PFSK-1 (cell line): ENCODE results near the gene IGF1R.

Experiments
- FOXP2 ChIP-seq: optimal IDR thresholded peaks from 2 replicates; pipeline ENCODE3; 2011; ENCODE audit warnings: borderline replicate concordance, control low read depth, inconsistent platforms; ENCODE audit not compliant: insufficient read depth; ENCODE audit errors: extremely low read length, extremely low read depth
- POLR2AphosphoS5 ChIP-seq: IDR thresholded peaks from 2 replicates; pipeline ENCODE4 v1.6.1; 2012; ENCODE audit warnings: low read depth, mild to moderate bottlenecking, control low read depth, low read length, moderate library complexity
- REST ChIP-seq, 2 experiments: IDR thresholded peaks; 2 replicates each; pipeline versions ENCODE4 v1.6.1 to v1.8.0; 2011 to 2012; ENCODE audit warnings: low read depth in 2 of 2, low read length in 2 of 2, control low read depth in 1 of 2, inconsistent platforms in 1 of 2, mild to moderate bottlenecking in 1 of 2, moderate library complexity in 1 of 2; ENCODE audit not compliant: insufficient read depth in 1 of 2
- SIN3A ChIP-seq: IDR thresholded peaks from 2 replicates; pipeline ENCODE4 v1.6.1; 2012; ENCODE audit warnings: mild to moderate bottlenecking, low read length, moderate library complexity, borderline replicate concordance; ENCODE audit not compliant: insufficient read depth
- TAF1 ChIP-seq: IDR thresholded peaks from 2 replicates; pipeline ENCODE4 v1.6.1; 2012; ENCODE audit warnings: low read length, control low read depth, borderline replicate concordance; ENCODE audit not compliant: insufficient read depth

GRCh38 chr15:98858610-98859023 lies 210.3 kb downstream of the IGF1R start:
- TF ChIP-seq SIN3A = no peak
- no peak; the same call in 1 of the 2 replicates for TF ChIP-seq TAF1
- no peak for TF ChIP-seq REST (IDR thresholded peaks at IDR 0.05; ENCODE audit: insufficient read depth in 1 of 2, low read depth in 2 of 2, low read length in 2 of 2)
- TF ChIP-seq POLR2AphosphoS5 = no peak
- TF ChIP-seq FOXP2 = no peak
